Peyer's patch (tissue), 4 donors: ENCODE results near the gene PINK1.

ENCODE experiments used
- POLR2A ChIP-seq, 2 donors: fragments of 450-650 bp; IDR thresholded peaks; one replicate each; pipeline ENCODE4 v1.5.1; 2017; ENCODE audit warnings: antibody characterized with exemption in 2 of 2, mild to moderate bottlenecking in 2 of 2, moderate library complexity in 2 of 2
- TF ChIP-seq, protein P1 (sequence below), 6 experiments: fragments of 450-650 bp in 4 of 6; fragments of 200-600 bp in 2 of 6; sonication (generic) in 1 of 6; IDR thresholded peaks; one replicate each; pipeline ENCODE4 v1.5.1; 2017 to 2019; ENCODE audit warnings: antibody characterized with exemption in 6 of 6, mild to moderate bottlenecking in 3 of 6, moderate library complexity in 1 of 6

DNA sequence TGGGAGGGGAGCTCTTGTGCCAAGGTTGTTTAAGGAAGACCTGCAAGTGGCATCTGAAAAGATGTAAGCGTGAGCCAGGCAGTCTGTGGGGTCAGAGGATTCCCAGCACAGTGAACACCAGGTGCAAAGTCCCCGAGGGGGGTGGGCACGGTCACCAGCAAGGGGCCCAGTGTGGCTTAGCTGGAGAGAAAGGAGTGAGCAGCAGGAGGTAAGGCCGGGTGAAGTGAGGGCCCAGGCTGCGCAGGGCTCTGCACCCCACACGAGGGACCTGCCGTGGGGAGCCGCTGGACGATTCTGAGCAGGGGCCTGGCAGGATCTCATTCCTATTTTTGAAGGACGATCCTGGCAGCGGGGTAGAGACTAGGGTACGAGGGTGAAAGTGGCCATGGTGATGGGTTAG is 23.8 kb downstream of the PINK1 start:
- TF ChIP-seq, protein P1, sequence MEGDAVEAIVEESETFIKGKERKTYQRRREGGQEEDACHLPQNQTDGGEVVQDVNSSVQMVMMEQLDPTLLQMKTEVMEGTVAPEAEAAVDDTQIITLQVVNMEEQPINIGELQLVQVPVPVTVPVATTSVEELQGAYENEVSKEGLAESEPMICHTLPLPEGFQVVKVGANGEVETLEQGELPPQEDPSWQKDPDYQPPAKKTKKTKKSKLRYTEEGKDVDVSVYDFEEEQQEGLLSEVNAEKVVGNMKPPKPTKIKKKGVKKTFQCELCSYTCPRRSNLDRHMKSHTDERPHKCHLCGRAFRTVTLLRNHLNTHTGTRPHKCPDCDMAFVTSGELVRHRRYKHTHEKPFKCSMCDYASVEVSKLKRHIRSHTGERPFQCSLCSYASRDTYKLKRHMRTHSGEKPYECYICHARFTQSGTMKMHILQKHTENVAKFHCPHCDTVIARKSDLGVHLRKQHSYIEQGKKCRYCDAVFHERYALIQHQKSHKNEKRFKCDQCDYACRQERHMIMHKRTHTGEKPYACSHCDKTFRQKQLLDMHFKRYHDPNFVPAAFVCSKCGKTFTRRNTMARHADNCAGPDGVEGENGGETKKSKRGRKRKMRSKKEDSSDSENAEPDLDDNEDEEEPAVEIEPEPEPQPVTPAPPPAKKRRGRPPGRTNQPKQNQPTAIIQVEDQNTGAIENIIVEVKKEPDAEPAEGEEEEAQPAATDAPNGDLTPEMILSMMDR (IDR thresholded peaks at IDR 0.05) = no peak
- no peak for TF ChIP-seq POLR2A (IDR thresholded peaks at IDR 0.05)
